ENCODE data around the gene BTN1A1. TPM values are rescaled to one million over a fixed set of nuclear protein-coding genes. Genes with fewer than 3 reads are reported as not detected.
A peak's percentile ranks its signal among the peaks of the same experiment; 100 is the strongest.

BTN1A1 gene
- total and polyA plus RNA-seq, 9 of the 15 experiments (the other 6 are each of a cell fraction or from before 2014, with no cell fraction given), result 0.01 to 0.15 (median 0.06) TPM; not detected in 4

DNA sequence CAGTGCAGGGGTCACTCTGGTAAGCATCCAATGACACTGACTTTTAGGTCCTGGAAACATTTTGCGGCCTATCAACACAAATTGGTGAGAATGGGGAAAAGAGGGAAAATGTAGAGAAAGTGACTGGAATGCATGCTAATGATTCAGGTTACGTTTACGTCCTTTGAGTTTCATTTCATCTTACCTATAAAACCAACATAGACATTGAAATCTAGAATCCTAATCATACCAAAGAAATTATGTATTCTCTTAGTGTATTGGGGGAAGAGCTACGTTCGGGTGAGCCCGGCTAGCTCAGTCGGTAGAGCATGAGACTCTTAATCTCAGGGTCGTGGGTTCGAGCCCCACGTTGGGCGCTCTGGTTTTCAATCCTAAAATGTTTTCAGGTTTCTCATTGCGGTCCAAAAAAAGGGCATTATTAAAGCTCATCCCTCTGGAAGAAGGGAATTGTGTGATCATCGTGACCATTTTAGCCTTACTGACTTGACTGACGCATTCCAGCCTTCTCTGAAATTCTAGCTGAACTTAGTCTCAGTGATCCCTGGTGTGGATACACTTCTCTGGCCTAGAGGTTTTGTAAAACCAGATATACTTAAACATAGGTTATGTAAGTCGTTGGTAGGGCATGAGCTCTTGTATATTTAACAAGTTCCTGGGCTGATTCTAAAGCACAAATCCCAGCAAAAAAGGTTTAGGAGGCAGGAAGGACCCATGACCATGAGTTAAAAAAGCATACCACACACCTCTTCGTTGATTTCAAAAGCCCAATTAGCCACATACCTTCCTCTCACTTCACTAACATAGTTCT, 56.4 kb downstream of the BTN1A1 start (continued):
- TF ChIP-seq, protein P1, sequence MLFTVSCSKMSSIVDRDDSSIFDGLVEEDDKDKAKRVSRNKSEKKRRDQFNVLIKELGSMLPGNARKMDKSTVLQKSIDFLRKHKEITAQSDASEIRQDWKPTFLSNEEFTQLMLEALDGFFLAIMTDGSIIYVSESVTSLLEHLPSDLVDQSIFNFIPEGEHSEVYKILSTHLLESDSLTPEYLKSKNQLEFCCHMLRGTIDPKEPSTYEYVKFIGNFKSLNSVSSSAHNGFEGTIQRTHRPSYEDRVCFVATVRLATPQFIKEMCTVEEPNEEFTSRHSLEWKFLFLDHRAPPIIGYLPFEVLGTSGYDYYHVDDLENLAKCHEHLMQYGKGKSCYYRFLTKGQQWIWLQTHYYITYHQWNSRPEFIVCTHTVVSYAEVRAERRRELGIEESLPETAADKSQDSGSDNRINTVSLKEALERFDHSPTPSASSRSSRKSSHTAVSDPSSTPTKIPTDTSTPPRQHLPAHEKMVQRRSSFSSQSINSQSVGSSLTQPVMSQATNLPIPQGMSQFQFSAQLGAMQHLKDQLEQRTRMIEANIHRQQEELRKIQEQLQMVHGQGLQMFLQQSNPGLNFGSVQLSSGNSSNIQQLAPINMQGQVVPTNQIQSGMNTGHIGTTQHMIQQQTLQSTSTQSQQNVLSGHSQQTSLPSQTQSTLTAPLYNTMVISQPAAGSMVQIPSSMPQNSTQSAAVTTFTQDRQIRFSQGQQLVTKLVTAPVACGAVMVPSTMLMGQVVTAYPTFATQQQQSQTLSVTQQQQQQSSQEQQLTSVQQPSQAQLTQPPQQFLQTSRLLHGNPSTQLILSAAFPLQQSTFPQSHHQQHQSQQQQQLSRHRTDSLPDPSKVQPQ (CRISPR knock-in tag; IDR thresholded peaks at IDR 0.05; ENCODE audit: borderline replicate concordance), result no peak
- TF ChIP-seq ZNF224 (CRISPR knock-in tag; IDR thresholded peaks at IDR 0.05), result no peak
- no peak for TF ChIP-seq HNRNPL (IDR thresholded peaks at IDR 0.05; ENCODE audit: low read depth, low read length)
- TF ChIP-seq FUS (optimal IDR thresholded peaks at IDR 0.05; ENCODE audit: low read depth, low read length), result no peak
- TF ChIP-seq, protein P2, sequence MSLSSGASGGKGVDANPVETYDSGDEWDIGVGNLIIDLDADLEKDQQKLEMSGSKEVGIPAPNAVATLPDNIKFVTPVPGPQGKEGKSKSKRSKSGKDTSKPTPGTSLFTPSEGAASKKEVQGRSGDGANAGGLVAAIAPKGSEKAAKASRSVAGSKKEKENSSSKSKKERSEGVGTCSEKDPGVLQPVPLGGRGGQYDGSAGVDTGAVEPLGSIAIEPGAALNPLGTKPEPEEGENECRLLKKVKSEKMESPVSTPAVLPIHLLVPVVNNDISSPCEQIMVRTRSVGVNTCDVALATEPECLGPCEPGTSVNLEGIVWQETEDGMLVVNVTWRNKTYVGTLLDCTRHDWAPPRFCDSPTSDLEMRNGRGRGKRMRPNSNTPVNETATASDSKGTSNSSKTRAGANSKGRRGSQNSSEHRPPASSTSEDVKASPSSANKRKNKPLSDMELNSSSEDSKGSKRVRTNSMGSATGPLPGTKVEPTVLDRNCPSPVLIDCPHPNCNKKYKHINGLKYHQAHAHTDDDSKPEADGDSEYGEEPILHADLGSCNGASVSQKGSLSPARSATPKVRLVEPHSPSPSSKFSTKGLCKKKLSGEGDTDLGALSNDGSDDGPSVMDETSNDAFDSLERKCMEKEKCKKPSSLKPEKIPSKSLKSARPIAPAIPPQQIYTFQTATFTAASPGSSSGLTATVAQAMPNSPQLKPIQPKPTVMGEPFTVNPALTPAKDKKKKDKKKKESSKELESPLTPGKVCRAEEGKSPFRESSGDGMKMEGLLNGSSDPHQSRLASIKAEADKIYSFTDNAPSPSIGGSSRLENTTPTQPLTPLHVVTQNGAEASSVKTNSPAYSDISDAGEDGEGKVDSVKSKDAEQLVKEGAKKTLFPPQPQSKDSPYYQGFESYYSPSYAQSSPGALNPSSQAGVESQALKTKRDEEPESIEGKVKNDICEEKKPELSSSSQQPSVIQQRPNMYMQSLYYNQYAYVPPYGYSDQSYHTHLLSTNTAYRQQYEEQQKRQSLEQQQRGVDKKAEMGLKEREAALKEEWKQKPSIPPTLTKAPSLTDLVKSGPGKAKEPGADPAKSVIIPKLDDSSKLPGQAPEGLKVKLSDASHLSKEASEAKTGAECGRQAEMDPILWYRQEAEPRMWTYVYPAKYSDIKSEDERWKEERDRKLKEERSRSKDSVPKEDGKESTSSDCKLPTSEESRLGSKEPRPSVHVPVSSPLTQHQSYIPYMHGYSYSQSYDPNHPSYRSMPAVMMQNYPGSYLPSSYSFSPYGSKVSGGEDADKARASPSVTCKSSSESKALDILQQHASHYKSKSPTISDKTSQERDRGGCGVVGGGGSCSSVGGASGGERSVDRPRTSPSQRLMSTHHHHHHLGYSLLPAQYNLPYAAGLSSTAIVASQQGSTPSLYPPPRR (CRISPR knock-in tag; IDR thresholded peaks at IDR 0.05; ENCODE audit: borderline replicate concordance), result no peak
- no peak for TF ChIP-seq FOXA1 (IDR thresholded peaks at IDR 0.05; ENCODE audit: borderline replicate concordance)
- no peak for TF ChIP-seq ZNF41 (CRISPR knock-in tag; conservative IDR thresholded peaks at IDR 0.05)
- TF ChIP-seq ZNF232 (CRISPR knock-in tag; IDR thresholded peaks at IDR 0.05), result peak; percentile 43; the same call in 1 of the 2 replicates
- no peak for TF ChIP-seq ZNF778 (CRISPR knock-in tag; IDR thresholded peaks at IDR 0.05)
- TF ChIP-seq, protein P3, sequence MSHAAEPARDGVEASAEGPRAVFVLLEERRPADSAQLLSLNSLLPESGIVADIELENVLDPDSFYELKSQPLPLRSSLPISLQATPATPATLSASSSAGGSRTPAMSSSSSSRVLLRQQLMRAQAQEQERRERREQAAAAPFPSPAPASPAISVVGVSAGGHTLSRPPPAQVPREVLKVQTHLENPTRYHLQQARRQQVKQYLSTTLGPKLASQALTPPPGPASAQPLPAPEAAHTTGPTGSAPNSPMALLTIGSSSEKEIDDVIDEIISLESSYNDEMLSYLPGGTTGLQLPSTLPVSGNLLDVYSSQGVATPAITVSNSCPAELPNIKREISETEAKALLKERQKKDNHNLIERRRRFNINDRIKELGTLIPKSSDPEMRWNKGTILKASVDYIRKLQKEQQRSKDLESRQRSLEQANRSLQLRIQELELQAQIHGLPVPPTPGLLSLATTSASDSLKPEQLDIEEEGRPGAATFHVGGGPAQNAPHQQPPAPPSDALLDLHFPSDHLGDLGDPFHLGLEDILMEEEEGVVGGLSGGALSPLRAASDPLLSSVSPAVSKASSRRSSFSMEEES (CRISPR knock-in tag; IDR thresholded peaks at IDR 0.05), result no peak
- peak; percentile 63 for TF ChIP-seq POU5F1 (IDR thresholded peaks at IDR 0.05; ENCODE audit: borderline replicate concordance, low read depth, low read length, partially characterized antibody)
- TF ChIP-seq PCBP2 (IDR thresholded peaks at IDR 0.05; ENCODE audit: low read depth, low read length, poor library complexity, severe bottlenecking), result no peak
- TF ChIP-seq RBM39 (optimal IDR thresholded peaks at IDR 0.05; ENCODE audit: low read depth, low read length), result no peak
